T-helper 1 cell (primary cell): ENCODE results near the gene SNAI3.

Source experiments
- DNase-seq, 5 donors: peaks; one replicate each; pipeline ENCODE4 v3.0.0-alpha.2; 2012 to 2020

Gene SNAI3

GRCh38 chr16:88631920-88632586, 54.3 kb downstream of the SNAI3 start:
- no peak for DNase-seq

- no peak for DNase-seq
Measured at GRCh38 chr16:88631384-88631783, 54.9 kb downstream of the SNAI3 start.

GRCh38 chr16:88630941-88631340, 55.4 kb downstream of the SNAI3 start:
- DNase-seq = no peak

GRCh38 chr16:88630433-88630832, 55.9 kb downstream of the SNAI3 start:
- no peak for DNase-seq

GRCh38 chr16:88629835-88630234, 56.5 kb downstream of the SNAI3 start:
- no peak for DNase-seq

GRCh38 chr16:88628512-88628974, 57.8 kb downstream of the SNAI3 start:
- no peak for DNase-seq
